Trophoblast cell (in vitro differentiated cells and primary cell): ENCODE measurements around the gene TEAD3.
A peak's percentile ranks its signal among the peaks of the same experiment; 100 is the strongest.

Experiments used
- DNase-seq, 2 donors: peaks; one replicate each; pipeline ENCODE4 v3.0.0-alpha.2; 2016
- H2AFZ ChIP-seq: 2 replicates; pipeline ENCODE4 v1.6.1; 2013; ENCODE audit warnings: low read length, moderate library complexity, mild to moderate bottlenecking; ENCODE audit not compliant: insufficient read depth, poor library complexity
- H2AK5ac ChIP-seq: 2 replicates; pipeline ENCODE4 v1.6.1; 2013; ENCODE audit warnings: mild to moderate bottlenecking, low read length
- H2BK120ac ChIP-seq: 2 replicates; pipeline ENCODE4 v1.6.1; 2013; ENCODE audit warnings: low read length, mild to moderate bottlenecking, moderate library complexity; ENCODE audit not compliant: insufficient read depth, poor library complexity
- H2BK12ac ChIP-seq: 2 replicates; pipeline ENCODE4 v1.6.1; 2013; ENCODE audit warnings: mild to moderate bottlenecking, low read length, moderate library complexity
- H2BK5ac ChIP-seq: 2 replicates; pipeline ENCODE4 v1.6.1; 2013; ENCODE audit warnings: low read length, low read depth, moderate library complexity, mild to moderate bottlenecking; ENCODE audit not compliant: poor library complexity
- H3K14ac ChIP-seq: 2 replicates; pipeline ENCODE4 v1.6.1; 2013; ENCODE audit warnings: mild to moderate bottlenecking, low read length
- H3K18ac ChIP-seq: 2 replicates; pipeline ENCODE4 v1.6.1; 2013; ENCODE audit warnings: mild to moderate bottlenecking, low read length
- H3K23ac ChIP-seq: 2 replicates; pipeline ENCODE4 v1.6.1; 2013; ENCODE audit warnings: low read length
- H3K27ac ChIP-seq: 2 replicates; pipeline ENCODE4 v1.5.1; 2013; ENCODE audit warnings: low read depth, mild to moderate bottlenecking, inconsistent platforms, low read length, moderate library complexity
- H3K27me3 ChIP-seq: 2 replicates; pipeline ENCODE4 v1.6.1; 2013; ENCODE audit warnings: inconsistent platforms, mild to moderate bottlenecking, low read length, moderate library complexity; ENCODE audit not compliant: insufficient read depth
- H3K36me3 ChIP-seq, 2 experiments: 1 replicate in 1 of 2; 2 replicates in 1 of 2; pipeline ENCODE4 v1.6.1; 2013; ENCODE audit warnings: low read length in 2 of 2, mild to moderate bottlenecking in 2 of 2, moderate library complexity in 1 of 2; ENCODE audit not compliant: insufficient read depth in 2 of 2, control insufficient read depth in 1 of 2
- H3K4ac ChIP-seq: 2 replicates; pipeline ENCODE4 v1.6.1; 2013; ENCODE audit warnings: low read depth, mild to moderate bottlenecking, low read length, moderate library complexity
- H3K4me1 ChIP-seq, 2 experiments: 1 replicate in 1 of 2; 2 replicates in 1 of 2; pipeline ENCODE4 v1.6.1; 2013; ENCODE audit warnings: low read length in 2 of 2, mild to moderate bottlenecking in 2 of 2, moderate library complexity in 1 of 2; ENCODE audit not compliant: insufficient read depth in 2 of 2, control insufficient read depth in 1 of 2
- H3K4me2 ChIP-seq: 2 replicates; pipeline ENCODE4 v1.6.1; 2013; ENCODE audit warnings: inconsistent platforms, mild to moderate bottlenecking, low read length, moderate library complexity
- H3K4me3 ChIP-seq: 2 replicates; pipeline ENCODE4 v1.5.1; 2013; ENCODE audit warnings: mild to moderate bottlenecking, low read depth, low read length, inconsistent platforms
- H3K79me1 ChIP-seq: one replicate; pipeline ENCODE4 v1.6.1; 2013; ENCODE audit warnings: low read length
- H3K79me2 ChIP-seq: 2 replicates; pipeline ENCODE4 v1.6.1; 2013; ENCODE audit warnings: low read length, mild to moderate bottlenecking; ENCODE audit not compliant: control insufficient read depth, insufficient read depth, poor library complexity
- H3K9ac ChIP-seq: 2 replicates; pipeline ENCODE4 v1.6.1; 2013; ENCODE audit warnings: mild to moderate bottlenecking, low read length
- H3K9me3 ChIP-seq: 2 replicates; pipeline ENCODE4 v1.6.1; 2013; ENCODE audit warnings: low read depth, mild to moderate bottlenecking, control low read depth, inconsistent platforms, low read length; ENCODE audit not compliant: insufficient read depth
- H4K12ac ChIP-seq: 2 replicates; pipeline ENCODE4 v1.6.1; 2013; ENCODE audit warnings: low read depth, mild to moderate bottlenecking, low read length, moderate library complexity
- H4K8ac ChIP-seq: 2 replicates; pipeline ENCODE4 v1.6.1; 2013; ENCODE audit warnings: low read depth, mild to moderate bottlenecking, low read length, moderate library complexity
- H4K91ac ChIP-seq: one replicate; pipeline ENCODE4 v1.6.1; 2013; ENCODE audit warnings: low read depth, mild to moderate bottlenecking, low read length, moderate library complexity
- WGBS: extraction: QIAGEN DNeasy Blood & Tissue Kit; methylation state at CpG from one replicate; pipeline ENCODE4 v1.1.7; 2013; ENCODE audit warnings: missing lambda C conversion rate; ENCODE audit not compliant: insufficient read length, insufficient coverage; ENCODE audit errors: extremely low coverage; 5-methylcytosine and 5-hydroxymethylcytosine counted together

The TEAD3 gene

GRCh38 chr6:35492258-35492973 is 4.5 kb downstream of the TEAD3 start:
- Histone ChIP-seq H3K27ac (peak overlapping the region; percentile 97), H3K36me3 (peaks cover 6 to 8% of the 10 kb centered on the region in 2 experiments), H3K14ac (peak overlapping the region; percentile 26), H2BK12ac (peak overlapping the region; percentile 51), H3K4ac (peak overlapping the region; percentile 23), H4K12ac (peak overlapping the region; percentile 1), H3K27me3 (no peaks in the 10 kb centered on the region), H3K79me1 (peaks cover 79% of the 10 kb centered on the region), H2BK120ac (peak overlapping the region; percentile 87), H3K79me2 (peaks cover 66% of the 10 kb centered on the region), H2AFZ (peak overlapping the region; percentile 4), H2BK5ac (peak overlapping the region; percentile 93), H2AK5ac (peak overlapping the region; percentile 73), H4K91ac (peak overlapping the region; percentile 98), H3K4me1 (peaks cover 60 to 69% of the 10 kb centered on the region in 2 experiments), H3K4me2 (peak overlapping the region; percentile 69), H3K23ac (no peak overlapping the region), H3K9ac (peak overlapping the region; percentile 20), H4K8ac (peak overlapping the region; percentile 43), H3K18ac (peak overlapping the region; percentile 85), H3K4me3 (no peak overlapping the region), H3K9me3 (no peaks in the 10 kb centered on the region)
- DNase-seq, result no peak
- no CpG with 5 or more reads among the region's 7 CpGs for WGBS

GRCh38 chr6:35491558-35492257 is 5.2 kb downstream of the TEAD3 start:
- Histone ChIP-seq H3K27ac (peak overlapping the region; percentile 97), H3K14ac (peak overlapping the region; percentile 93), H3K4me3 (no peak overlapping the region), H4K91ac (peak overlapping the region; percentile 98), H3K23ac (no peak overlapping the region), H2BK12ac (peak overlapping the region; percentile 40), H3K27me3 (no peaks in the 10 kb centered on the region), H3K9ac (peak overlapping the region; percentile 34), H3K36me3 (peaks cover 6 to 8% of the 10 kb centered on the region in 2 experiments), H3K4ac (peak overlapping the region; percentile 90), H4K8ac (peak overlapping the region; percentile 80), H3K4me2 (peak overlapping the region; percentile 69), H2AFZ (peak overlapping the region; percentile 20), H3K9me3 (no peaks in the 10 kb centered on the region), H3K79me1 (peaks cover 80% of the 10 kb centered on the region), H3K18ac (peak overlapping the region; percentile 85), H4K12ac (peak overlapping the region; percentile 1), H2BK5ac (peak overlapping the region; percentile 93), H2AK5ac (peak overlapping the region; percentile 73), H2BK120ac (peak overlapping the region; percentile 91), H3K79me2 (peaks cover 62% of the 10 kb centered on the region), H3K4me1 (peaks cover 64 to 75% of the 10 kb centered on the region in 2 experiments)
- no CpG with 5 or more reads among the region's 5 CpGs for WGBS
- peak; percentile 60 to 63 for DNase-seq

GRCh38 chr6:35490821-35491557 is 5.9 kb downstream of the TEAD3 start:
- peak overlapping the region; percentile 39 for H4K12ac ChIP-seq
- no peaks in the 10 kb centered on the region for H3K9me3 ChIP-seq
- H3K27ac ChIP-seq, result peak overlapping the region; percentile 97
- peak overlapping the region; percentile 98 for H4K91ac ChIP-seq
- H3K4me3 ChIP-seq, result no peak overlapping the region
- peak overlapping the region; percentile 45 for H2AFZ ChIP-seq
- peaks cover 60% of the 10 kb centered on the region for H3K79me2 ChIP-seq
- H3K79me1 ChIP-seq, result peaks cover 80% of the 10 kb centered on the region
- H3K23ac ChIP-seq, result no peak overlapping the region
- H3K4me1 ChIP-seq, result peaks cover 69 to 79% of the 10 kb centered on the region in 2 experiments
- H3K18ac ChIP-seq, result peak overlapping the region; percentile 85
- H3K36me3 ChIP-seq, result peaks cover 6 to 9% of the 10 kb centered on the region in 2 experiments
- peak overlapping the region; percentile 34 for H3K9ac ChIP-seq
- no peak for DNase-seq
- H4K8ac ChIP-seq, result peak overlapping the region; percentile 80
- H2BK12ac ChIP-seq, result peak overlapping the region; percentile 82
- H3K4me2 ChIP-seq, result peak overlapping the region; percentile 69
- peak overlapping the region; percentile 91 for H2BK120ac ChIP-seq
- H2BK5ac ChIP-seq, result peak overlapping the region; percentile 93
- no peaks in the 10 kb centered on the region for H3K27me3 ChIP-seq
- peak overlapping the region; percentile 90 for H3K4ac ChIP-seq
- H2AK5ac ChIP-seq, result peak overlapping the region; percentile 75
- WGBS, result no CpG with 5 or more reads among the region's 8 CpGs
- peak overlapping the region; percentile 93 for H3K14ac ChIP-seq
